Fibroblast of skin of left quadriceps (primary cell): ENCODE results near the gene MAP2K6.
A peak's percentile ranks its signal among the peaks of the same experiment; 100 is the strongest.

Experiments
- DNase-seq, 2 experiments: peaks; one replicate each; pipeline ENCODE4 v3.0.0-alpha.2; 2013; ENCODE audit warnings: low read depth in 2 of 2

Gene MAP2K6

GRCh38 chr17:69414408-69415274 is at the start of gene MAP2K6:
Gene MAP2K6 (plus strand): TSS chr17:69414697. CDS start chr17:69414985, 288 bp downstream.
- DNase-seq = no peak

DNA sequence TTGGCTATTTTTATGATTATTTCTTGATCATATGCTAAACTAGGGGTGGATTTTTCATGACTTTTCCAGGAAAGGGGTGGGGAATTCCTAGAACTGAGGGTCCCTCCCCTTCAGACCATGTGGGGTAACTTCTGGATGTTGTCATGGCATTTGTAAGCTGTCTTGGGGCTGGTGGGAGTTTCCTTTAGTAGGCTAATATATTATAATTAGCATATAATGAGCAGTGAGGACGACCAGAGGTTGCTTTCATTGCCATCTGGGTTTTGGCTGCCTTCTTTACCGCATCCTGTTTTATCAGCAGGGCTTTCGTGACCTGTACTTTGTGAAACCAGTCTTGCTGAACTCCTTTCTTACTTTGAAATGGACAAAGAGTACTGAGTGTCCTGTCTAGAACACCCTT is 47.2 kb upstream of the MAP2K6 start:
- no peak for DNase-seq

- no peak for DNase-seq
Observed at GRCh38 chr17:69373069-69373468, 41.4 kb upstream of the MAP2K6 start.

GRCh38 chr17:69375229-69375628 is 39.3 kb upstream of the MAP2K6 start:
- no peak for DNase-seq

DNA sequence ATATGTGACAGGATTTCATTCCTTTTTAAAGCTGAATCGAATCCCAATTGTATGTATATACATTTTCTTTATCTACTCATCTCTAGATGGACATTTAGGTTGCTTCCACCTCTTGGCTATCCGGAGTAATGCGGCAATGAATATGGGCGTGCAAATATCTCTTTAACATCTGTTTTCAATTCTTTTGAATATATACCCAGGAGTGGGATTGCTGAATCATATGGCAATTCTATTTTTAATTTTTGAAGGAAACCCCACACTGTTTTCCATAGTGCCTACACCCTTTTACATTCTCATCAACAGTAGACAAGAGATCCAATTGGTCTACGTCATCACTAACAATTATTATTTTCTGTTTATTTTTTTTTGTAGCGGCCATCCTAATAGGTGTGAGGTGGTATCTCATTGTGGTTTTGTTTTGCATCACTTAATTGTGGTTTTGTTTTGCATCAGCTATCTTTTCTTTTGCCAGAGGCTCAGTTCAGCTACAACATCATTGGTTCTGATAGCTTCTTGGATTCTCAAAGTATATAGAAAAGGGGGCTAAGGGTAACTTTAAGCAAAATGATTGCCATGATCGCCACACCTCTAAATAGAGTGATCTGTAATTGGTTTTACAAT is 25.6 kb upstream of the MAP2K6 start:
- DNase-seq = peak; percentile 25 to 32

- no peak for DNase-seq
Observed at GRCh38 chr17:69390795-69391501, 23.5 kb upstream of the MAP2K6 start.

DNA sequence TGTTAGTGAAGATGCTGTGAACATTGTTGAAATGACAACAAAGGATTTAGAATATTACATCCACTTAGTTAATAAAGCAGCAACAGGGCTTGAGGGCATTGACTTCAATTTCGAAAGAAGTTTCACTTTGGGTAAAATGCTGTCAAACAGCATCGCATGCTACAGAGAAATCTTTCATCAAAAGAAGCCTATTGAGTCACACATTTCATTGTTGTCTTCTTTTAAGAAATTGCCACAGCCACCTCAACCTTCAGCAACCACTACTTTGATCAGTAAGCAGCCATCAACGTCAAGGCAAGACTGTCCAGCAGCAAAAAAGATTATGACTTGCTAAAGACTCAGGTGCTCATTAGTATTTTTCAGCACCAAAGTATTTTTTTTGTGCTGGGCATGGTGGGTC is 13.2 kb upstream of the MAP2K6 start:
- no peak for DNase-seq

- no peak for DNase-seq
Observed at GRCh38 chr17:69402052-69402451, 12.4 kb upstream of the MAP2K6 start.

GRCh38 chr17:69404399-69404798 is 10.1 kb upstream of the MAP2K6 start:
- peak in 1 of 2 experiments; percentile 56 for DNase-seq

DNA sequence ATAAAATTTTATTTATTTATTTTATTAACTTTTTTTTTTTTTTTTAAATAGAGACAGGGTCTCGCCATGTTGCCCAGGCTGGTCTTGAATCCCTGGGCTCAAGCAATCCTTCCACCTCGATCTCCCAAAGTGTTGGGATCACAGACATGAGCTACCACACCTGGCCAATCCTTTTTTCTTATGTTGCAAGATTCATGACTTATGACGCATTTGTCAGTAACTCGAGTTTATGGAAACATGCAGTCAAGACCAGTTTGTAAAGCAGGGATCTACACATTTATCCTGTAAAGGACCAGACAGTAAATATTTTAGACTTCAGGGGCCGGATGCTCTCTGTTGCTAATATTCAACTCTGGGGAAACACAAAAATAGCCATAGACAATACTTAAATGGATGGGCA is 9.4 kb upstream of the MAP2K6 start:
- no peak for DNase-seq

DNA sequence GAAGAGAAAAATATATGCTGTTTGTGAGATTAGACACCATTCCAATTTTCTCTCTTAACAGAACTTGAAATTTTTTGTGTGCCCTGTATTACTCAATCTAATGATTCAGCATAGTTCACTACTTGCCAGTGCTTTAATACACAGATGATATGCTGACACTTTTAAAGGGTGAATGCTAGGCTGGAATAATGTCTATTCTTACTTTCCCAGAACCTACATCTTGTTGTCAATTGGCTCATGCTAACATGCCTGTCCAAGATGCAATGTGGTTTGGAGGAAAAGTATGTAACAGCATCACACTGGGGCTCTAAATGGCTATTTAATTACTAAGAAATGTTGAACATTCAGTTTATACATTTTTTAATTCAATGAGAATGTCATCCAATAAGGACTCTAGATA is 7.6 kb upstream of the MAP2K6 start:
- DNase-seq = peak in 1 of 2 experiments; percentile 39

DNA sequence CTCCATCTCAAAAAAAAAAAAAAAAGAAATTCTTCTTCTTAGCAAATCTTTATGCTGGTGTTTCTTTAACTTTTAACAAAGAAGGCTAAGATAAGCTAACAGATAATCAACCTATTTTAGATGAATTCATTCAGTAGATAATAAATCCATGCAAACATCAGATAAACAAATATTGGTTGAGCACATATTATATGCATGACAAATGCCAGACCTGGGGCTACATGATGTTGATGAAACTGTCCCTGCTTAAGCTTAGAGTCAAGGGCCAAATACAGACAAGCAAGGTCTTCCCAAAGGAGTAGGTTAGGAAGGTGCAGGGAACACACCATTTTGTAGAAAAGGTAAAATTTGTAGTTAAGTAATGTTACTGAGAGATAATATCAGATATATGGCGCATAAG is 6.7 kb upstream of the MAP2K6 start:
- no peak for DNase-seq

GRCh38 chr17:69410671-69411070 is 3.8 kb upstream of the MAP2K6 start:
- DNase-seq = no peak

DNA sequence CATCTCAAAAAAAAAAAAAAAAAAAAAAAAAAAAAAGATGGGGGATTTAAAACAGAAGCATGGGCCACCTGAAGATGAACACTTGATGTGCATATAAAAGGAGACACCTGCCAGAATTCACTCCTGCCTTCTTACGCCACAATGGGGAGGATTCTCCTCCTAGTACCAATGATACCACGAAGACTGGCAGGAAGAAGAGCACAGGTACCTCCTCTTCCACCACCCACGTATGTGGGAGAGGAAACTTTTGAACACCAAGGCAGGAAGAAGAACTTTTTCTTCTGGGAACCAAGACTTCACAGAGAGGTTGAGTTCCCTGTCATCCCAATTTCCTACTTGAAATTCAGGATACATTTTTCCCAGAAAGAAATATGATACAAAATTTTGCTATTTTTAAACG is 2.7 kb upstream of the MAP2K6 start:
- DNase-seq = no peak

- DNase-seq = no peak
Observed at GRCh38 chr17:69412251-69412671, 2.2 kb upstream of the MAP2K6 start.

- DNase-seq = no peak
Observed at GRCh38 chr17:69415431-69415830, 934 bp downstream of the MAP2K6 start.

DNA sequence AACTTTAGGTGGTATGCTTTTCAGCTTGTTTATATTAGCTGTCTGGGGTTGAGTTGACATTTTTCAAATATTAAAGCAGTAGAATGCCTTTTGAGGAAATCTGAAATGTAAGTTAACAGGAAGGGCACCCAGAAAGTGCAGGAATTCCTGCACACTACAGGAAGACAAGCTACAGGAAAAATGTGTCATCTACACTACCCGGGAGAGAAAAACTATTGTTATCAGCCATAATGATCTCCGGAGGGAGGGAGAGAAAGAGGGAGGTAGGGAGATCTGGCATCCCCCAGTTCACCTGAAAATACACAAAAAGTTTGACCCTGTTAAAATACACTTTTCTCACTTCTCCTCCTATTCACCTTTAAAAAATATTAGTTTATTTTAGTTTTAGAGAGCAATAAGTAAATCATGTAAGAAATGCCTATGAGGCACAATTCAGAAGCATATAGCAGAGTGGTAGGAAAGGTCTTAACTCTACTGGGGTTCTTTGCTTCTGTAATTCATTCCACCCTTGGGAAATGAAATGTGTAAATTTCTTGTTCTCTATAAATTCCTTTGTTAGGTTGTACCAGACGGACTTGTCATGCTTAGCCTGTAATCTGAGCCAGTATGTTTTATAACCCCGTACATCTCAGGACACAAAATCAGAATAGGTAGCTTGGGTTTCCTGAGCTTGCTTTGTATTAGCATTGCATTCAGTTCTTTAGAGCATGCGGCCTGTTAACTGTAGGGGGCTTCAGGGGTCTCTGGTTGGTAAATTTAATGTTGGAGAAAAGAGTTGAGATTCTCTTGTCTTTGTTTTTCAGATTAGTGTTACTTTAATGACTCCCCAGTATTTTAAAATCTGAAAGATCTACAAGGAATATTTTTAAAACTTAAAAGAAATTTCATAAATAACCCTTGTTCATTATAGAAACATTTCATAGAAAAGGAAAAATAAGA is 3.3 kb downstream of the MAP2K6 start:
- no peak for DNase-seq

DNA sequence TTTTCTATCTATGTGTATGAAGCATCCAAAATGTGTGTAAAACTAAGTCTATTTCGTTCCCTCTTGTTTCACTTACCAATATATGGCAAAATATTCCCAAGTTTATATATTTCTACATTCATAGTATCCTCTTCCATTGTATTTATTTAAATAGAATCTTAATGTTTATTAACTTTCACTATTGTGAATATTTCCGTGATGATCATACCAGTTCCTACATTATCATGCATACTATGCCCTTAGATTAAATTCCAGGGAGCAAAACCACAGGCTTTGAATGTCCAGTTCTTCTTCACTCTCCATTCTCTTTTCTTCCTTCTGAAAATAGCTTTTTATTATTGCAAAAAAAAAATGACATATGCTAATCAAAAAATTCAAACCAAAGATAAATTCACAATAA is 4.0 kb downstream of the MAP2K6 start:
- DNase-seq = no peak

GRCh38 chr17:69423450-69423849 is 9.0 kb downstream of the MAP2K6 start:
- no peak for DNase-seq

DNA sequence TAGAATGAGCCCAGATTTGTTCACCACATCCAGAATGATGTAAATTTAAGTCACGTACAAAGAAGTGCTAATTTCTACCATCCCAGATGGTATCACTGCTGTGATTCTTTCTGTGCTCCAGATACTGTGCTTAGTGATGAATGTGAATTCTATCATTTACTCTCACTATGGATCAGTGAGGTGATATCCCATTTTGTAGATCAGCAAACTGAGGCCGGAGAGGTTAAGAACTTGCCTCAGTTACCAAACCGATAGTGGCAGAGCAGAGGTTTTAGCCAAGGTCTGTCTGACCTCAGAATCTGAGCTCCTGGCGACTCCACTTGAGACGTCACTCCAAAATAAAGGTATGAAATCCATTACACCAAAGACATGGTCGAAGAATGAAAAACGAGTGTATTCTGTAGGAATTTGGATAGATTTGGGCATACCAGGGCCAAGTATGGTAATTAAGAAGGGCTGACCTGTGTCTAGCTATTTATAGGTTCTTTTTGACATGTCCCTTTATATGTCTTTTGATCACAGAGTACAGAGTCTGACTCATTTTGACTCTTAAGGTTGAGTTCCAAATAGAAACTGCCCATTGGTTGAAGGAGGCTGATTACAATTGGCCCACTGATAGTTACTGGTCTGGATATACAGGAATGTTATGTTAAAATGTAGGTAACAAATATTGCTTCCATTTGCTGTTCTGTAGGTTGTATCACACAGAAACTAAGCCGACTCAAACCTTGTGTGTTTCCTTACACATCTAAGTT is 10.0 kb downstream of the MAP2K6 start:
- no peak for DNase-seq

- no peak for DNase-seq
Observed at GRCh38 chr17:69425978-69426377, 11.5 kb downstream of the MAP2K6 start.
